Epidermal melanocyte (primary cell): ENCODE results near the gene PITPNC1.
A peak's percentile ranks its signal among the peaks of the same experiment; 100 is the strongest.
"Not testable (repeated sequence)": the region's sequence is repeated elsewhere in the genome, so short reads cannot be mapped to it uniquely, and the experiment has no call there.

Experiments used
- DNase-seq: peaks from one replicate; pipeline ENCODE4 v3.0.0; 2011; ENCODE audit warnings: low spot score; ENCODE audit not compliant: insufficient read length

Gene PITPNC1

DNA sequence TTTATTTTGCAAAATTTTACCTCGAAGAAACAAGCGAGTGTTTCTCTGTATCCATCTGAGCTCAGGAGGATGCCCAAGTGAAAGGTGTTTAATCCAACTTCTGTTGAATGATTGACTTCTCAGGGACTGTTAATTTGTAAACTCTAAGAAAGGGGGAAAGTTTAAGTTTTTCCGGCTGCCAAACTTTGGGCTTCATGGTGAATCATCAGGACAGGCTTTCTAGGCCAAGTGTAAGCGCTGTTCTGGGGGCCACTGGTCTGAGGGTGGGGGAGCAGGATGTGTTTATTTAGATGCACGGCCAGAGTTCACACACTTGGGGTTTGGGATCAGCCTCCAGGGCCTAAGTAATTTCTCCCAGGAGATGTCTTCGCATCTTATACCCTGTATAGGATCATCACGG, 110.4 kb downstream of the PITPNC1 start:
- no peak for DNase-seq

DNA sequence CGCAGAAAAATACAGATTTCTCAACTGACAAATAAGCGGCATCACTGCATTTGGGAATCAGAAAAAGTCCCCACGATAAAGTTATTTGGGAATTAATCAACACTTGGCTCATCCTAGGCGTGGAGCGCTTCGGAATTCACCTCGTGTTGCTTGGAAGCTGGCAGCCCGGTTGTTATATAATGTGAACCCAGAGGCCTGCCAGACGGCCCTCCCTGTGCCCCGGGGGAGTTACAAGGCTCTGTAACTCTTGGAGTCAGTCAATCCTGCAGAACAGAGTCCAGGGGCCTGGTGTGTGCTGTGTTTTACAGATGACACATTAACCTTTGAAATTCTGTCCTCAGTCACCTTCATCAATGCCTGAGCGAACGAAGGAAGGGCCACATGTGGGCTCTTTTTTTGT, 111.1 kb downstream of the PITPNC1 start:
- DNase-seq = no peak

DNA sequence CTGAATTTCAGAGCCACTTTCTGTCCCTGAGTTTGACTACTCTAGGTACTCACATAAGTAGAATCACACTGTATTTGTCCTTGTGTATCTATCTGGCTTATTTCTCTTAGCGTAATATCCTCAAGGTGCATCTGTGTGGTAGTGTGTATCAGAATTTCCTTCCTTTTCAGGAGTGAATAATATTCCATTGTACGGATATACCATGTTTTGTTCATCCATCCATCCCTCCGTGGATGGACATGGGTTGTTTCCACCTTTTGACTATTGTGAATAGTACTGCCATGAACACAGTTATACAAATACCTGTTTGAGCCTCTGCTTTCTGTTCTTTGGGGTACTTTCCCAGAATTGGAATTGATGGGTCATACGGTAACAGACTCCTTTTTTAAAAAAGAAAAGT, 111.7 kb downstream of the PITPNC1 start:
- no peak for DNase-seq

DNA sequence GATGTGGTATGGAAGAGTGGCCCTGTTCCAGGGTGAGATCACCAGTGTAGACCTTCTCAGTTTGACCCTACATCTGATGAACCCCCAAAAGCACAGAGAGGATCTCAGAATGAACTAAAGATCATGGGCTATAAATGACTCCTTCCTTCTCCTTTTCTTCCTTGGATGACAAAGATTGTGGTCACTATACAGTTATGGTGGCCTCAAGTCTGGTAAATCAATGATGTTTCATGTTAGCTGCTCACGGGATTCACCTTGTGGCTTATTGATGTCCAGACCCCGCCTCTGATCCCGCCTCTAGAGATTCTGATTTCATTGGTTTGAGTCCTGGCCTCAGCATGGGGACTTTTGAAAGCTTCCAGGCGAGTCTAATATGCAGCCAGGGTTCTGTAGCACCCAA, 112.2 kb downstream of the PITPNC1 start:
- no peak for DNase-seq

DNA sequence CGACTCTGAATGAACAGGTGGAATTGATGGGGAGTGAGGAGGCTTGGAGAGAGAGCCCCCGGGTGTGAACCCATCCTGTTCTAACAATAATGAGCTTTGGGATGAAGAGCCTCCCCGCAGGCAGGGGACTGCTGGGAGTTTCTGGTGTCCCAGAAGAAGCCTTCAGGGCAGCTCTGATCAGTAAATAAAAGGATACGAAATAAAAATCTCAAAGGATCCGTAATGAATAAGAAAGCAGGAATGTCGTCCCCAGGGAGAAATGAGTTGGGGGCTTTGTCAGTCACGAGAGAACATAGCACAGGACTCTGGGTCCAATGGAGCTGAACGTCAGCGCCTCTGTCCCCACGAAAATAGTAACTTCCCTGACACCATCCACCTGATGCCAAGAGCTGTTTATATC, 113.4 kb downstream of the PITPNC1 start:
- no peak for DNase-seq

DNA sequence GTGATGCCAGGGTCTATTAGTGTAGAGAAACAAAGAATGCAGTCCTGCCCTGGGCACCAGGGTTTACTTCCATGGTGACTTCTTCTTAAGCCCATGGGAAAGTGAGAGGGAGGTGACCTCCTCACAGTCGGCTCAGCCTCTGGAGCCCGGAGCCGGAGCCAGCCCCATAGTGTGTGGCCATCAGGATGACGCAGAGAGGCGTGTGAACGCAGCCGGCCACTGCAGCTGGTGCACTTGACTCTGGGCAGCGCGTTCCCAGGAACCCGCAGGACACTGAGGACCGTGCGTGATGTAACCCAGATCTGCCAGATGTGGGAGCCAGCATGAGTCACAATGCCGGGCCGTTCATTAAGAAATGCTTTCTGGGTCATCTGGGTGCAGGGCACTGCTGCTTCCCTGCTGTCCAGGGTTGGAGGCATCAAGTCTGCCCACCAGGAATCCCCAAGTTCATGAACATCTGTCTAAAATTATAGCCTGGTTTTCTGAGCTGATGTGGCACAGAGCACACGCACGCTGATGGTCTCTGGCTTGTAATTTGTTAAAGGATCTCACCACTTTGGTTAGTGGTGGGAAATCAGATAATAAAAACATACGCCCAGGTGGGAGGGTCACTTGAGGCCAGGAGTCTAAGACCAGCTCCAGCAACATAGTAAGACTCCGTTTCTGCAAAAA, 114.1 kb downstream of the PITPNC1 start:
- peak; percentile 73 for DNase-seq

DNA sequence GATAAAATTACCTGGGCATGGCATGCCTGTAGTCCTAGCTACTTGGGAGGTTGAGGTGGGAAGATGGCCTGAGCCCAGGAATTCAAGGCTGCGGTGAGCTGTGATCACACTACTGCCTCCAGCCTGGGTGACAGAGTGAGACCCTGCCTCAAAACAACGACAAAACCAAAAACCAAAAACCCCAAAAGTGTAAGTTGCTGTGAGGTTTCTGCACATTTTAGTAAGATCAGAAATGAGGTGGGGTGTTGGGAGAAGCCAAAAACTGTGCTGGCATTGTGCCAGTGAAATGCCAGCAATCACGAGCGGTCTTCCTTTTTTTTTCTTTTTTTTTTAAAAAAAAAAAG, 114.6 kb downstream of the PITPNC1 start:
- DNase-seq = no peak

DNA sequence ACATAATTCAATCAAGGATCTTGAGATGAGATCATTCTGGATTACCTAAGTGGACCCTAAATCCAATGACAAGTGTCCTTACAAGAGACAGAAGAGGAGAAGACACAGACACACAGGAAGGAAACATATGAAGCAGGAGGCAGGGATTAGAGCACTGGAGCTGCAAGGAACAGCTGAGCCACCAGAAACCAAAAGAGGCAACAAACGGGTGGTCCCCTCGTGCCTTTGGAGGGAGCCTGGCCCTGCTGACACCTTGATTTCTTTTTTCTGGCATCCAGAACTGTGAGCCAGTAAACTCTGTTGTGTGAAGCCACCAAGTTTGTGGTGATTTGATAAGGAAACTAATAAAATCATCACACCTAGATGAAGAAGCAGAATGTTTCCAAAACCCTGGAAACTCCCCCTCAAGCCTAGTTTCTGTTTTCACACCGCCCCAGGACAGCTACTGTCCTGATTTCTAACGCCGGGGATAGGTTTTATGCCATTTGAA, 115.2 kb downstream of the PITPNC1 start:
- DNase-seq = no peak

DNA sequence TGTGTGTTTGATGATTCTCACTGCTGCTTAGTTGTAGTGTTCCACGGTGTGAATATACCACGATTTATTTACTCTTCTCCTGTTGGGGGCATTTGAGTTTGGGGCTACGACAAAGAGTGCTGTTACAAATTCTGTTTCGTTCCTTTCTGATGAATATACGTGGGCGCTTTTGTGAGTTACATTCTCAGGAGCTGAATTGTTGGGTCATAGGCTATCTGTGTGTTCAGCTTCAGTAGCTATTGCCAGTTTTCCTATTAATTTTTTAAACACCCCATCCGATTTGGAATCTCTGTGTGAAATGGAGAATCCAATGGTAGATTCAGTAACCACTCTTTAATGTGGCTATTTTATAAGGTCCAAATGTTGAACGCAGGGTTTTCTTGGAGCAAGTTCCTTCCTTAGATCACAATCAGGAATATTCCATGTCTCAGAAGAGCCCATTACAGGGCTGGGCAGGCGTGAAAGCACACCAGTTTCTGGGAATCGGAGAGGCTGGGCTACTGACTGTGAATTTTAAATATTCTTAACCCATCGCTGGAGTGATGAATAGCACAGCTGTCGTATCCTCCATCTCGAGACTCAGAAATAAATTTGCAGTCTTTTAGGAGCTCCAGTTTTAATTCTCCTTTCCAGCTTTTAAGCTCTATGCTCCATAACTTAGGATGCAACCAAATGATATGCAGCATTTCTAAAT, 115.9 kb downstream of the PITPNC1 start:
- no peak for DNase-seq

DNA sequence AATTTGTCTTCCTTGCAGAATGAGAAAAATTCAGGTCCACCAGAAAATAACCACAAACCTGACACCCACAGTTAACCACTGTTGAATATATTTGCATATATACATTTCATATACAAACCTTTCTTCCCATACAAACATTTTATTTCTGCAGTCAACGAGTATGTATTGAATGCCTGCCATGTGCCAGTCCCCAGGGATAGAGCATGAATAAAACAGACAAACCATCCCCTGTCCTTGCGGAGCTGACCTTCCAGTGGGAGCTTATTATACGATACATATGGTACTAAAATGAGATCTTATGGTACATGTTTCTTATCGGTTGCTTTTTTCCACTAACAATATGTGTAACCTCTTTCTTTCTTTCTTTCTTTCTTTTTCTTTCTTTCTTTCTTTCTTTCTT, 116.7 kb downstream of the PITPNC1 start:
- DNase-seq = no peak

DNA sequence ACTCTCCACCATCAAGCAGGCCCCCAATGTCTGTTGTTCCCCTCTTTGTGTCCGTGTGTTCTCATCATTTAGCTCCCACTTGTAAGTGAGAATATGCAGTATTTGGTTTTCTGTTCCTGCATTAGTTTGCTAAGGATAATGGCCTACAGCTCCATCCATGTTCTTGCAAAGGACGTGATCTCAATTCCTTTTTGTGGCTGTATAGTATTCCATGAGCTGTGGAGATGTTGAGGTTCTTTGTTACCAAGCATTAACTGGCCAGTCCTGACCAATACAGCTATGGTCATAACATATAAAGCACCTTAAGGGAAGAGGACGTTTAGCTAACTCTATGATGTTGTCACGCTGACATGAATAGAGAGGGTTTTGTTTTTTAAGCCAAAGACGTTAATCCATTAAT, 118.5 kb downstream of the PITPNC1 start:
- DNase-seq = not testable (repeated sequence)

DNA sequence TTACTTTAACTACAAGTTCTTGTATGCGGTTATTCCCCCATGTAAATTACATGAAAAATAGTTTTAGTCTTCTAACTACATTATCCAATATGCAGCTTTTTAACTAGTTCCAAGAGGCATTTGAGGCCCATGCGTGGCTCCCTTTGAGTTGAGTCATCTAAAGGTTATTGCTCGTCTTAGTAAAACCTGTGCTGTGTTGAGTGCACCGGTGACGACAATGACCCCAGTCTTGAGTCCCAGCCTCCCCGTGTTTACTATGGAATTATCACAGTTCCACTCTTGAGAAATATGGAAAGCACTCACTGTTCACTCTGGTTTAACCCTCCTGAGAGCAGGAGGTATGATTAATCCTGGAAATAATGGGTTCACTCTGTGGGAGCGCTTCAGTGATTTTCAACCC, 119.2 kb downstream of the PITPNC1 start:
- no peak for DNase-seq

DNA sequence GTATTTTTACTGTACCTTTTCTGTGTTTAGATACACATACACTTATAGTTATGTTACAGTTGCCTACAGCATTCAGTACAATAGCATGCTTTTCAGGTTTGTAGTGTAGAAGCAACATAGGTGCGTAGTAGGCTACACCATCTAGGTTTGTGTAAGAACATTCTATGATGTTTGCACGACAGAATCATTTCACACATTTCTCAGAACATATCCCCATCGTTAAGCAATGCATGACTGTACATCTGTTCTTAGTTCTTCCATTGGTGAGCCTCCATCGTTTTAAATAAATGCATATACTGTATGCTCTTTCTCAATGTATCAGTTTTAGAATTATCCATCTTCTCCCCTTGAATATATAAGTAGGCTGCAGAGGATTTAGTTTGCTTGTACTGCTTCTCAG, 122.6 kb downstream of the PITPNC1 start:
- DNase-seq = no peak

DNA sequence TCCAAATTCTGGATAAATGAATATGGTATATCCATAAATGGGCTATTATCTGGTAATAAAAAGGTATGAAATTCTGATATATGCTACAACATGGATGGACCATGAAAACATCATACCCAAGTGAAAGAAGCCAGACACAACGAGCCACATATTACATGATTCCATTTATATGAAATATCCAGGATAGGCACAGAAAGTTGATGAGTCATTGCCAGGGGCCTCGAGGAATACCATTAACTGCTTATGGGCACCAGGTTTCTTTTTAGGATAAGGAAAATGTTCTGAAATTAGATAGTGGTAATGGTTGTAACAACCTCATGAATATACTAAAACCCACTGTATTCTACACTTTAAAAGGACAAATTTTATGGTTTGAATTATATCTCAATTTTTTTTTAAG, 123.2 kb downstream of the PITPNC1 start:
- no peak for DNase-seq

DNA sequence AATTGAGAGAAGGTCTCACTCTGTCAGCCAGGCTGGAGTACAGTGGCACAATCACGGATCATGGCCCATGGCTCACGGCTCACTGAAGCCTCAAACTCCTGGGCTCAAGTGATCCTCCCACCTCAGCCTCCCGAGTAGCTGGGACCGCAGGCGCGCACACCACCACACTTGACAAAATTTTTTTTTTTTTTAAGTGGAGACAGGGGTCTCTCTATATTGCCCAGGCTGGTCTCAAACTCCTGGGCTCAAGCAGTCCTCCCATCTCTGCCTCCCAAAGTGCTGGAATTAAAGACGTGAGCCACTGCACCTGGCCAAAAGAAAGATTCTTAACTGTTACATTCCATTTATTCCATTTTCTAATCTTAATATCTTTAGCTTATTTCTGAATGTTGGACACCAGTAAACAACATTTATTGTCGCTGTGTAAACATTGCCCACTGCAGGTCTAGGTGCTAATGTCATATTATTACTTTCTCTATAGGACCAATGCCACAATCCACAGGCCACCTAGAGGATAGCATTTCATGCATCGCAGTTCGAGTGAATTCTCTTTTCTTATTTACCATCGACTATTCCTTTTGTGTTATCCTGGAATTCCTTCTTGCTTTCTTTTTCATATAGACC, 123.7 kb downstream of the PITPNC1 start:
- no peak for DNase-seq

DNA sequence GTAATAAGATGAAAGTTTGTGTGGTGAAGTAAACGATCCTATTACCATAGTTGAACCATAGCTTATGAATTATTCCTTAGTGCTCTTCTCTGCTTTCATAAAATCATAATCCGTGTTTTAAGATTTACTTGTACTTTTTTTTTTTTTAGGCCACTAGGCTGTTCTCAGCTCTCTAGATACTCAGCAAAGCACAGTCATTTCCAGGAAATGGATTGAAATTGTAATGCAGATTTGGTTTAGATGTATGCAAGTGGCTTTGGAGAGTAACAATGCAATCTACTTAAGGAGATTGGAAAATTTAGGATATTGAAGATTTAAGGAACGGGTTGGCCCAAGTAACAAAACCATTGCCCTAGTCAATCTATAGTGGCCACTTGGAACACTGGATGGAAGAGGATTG, 125.1 kb downstream of the PITPNC1 start:
- DNase-seq = no peak

DNA sequence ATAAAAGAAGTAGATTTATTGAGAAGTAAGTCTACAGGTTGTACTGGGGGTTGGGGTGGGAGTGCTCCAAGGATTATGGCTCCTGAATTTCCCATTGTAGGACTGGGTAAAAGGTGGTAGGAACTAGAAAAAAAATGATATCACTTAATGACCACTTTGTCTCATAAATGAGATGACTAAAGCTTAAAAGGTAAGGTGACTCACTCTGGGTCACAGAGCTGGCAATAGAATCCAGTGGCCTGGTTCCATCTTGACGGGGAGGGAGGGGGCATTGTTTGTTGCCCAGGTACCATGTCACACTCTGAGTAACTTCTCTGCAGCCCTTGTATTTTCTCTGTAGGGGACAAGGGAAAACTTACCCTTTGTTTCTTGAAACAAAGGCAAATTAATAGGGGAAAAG, 126.1 kb downstream of the PITPNC1 start:
- DNase-seq = no peak

DNA sequence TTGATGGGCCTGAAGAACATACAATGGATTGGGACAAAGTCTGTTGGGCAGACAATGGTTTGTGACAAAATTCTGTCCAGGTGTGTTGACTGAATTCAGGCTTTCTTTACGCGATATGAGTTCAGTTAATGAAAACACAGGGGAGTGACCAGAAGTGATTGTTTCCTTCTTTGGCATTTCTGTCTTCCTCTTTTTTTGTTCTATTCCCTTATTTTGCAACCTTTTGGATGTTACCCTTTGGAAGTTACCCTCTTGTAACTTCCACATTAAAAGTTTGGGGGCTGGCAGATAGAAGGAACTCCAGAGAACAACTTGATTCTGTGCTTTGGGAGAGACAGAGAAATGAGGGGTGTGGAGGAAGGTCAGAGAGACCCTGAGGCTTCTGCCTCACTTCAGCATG, 126.7 kb downstream of the PITPNC1 start:
- no peak for DNase-seq

DNA sequence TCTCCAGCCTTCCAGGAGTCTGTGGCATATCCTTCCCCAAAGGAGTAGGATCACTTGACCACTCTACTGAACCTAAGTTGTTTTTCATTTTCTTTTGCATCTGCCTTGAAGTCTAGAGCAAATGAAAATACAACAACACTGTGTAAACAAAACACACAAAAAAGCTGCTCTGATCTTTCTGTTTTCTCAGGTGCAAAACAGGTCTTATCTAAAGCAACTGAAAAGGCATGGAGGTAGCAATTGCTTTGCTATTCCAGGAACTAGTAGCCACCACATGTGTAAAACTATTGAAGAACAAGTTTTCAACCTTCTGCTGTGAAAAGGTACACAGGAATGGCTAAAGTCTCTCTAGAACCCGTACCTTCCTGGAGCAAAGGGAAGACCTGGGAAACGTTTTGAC, 127.1 kb downstream of the PITPNC1 start:
- no peak for DNase-seq

DNA sequence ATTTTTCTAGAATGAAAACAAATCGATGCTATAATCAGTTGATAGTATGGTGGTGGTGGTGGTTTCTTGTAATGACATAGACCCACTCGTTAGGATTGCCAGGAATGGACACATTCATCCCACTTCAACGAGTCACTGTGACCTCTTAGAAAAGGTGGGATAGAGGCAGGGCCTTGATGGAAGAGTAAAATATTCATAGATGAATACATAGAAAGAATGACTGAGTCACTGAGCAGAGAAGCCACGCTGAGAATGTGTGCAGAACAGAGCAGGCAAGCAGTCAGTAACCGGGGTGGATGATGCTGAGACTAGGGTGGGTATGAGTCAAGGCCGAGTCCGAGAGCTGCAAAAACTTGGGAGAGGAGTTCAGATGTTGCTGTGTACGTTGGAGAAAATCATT, 129.9 kb downstream of the PITPNC1 start:
- no peak for DNase-seq

DNA sequence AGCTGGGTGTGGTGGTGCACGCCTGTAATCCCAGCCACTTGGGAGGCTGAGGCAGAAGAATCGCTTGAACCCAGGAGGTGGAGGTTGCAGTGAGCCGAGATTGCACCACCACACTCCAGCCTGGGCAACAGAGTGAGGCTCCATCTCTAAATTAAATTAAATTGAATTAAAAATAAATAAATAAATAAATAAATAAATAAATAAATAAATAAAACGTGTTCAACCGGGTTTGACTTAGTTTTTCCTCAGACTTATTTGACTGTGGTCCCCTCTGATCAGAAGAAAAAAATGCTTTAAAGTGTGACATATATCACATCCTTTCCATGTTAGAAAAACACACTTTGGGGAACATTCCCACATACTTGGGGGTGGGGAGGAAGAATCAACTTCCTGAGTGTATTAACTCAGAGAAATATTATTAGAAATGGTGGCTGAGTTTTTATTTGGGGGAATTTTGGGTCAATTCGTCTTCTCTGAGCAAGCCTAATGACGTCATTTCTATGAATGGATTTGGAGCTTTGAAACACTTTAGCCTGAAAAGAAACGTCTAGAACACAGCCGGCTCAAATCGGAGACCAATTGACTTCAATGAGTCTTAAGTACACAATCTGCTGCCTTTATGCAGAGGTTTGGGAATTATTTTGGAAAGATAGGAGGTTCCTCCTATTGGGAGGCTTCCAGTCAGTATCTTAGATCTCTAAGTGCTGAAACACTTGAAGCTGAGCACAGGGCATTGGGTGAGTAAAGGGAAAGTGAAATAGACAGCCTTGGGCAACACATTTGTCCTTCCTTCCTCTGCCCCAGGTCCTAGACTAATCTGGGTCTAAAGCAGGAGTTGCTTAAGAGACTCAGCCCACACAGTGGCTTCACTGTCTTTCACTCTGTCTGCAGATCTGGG, 132.6 kb downstream of the PITPNC1 start:
- DNase-seq = no peak

DNA sequence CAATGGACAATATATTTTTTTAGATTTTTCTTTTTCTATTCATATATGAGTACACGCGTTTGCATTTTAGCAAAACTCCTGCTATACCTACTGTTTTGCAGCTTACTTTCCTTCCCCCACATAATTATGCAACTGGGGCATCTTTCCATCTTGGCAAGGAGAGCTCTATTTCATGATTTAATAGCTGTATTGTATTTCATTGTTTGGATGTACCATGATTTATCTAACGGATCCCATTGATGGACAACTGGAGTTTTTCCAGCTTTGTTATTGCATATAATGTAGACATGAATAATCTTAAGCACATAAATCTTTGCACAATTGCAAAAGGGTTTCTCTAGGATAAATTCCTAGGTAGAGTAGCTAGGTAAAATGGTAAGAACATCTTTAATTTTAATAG, 133.9 kb downstream of the PITPNC1 start:
- DNase-seq = no peak
